IMR-90 (cell line): ENCODE measurements around the gene RIBC1. TPM values are rescaled to one million over a fixed set of nuclear protein-coding genes. Genes with fewer than 3 reads are reported as not detected.

Experiments used
- ATAC-seq: fragments of 200-7000 bp; cut with Tn5 transposase; 2 replicates; pipeline ENCODE4 v1.9.1; 2020; ENCODE audit warnings: low read depth, mild to moderate bottlenecking, moderate library complexity
- BruUV-seq: library from RNA; stranded (reverse); fragments of 400-500 nt; replicated peaks from 2 replicates; lab custom pipeline; 2021; lab: Mats Ljungman, UMichigan
- CTCF ChIA-PET: fragments of 300-600 bp; formaldehyde crosslinking; extraction: SDS; loops from one replicate; lab custom pipeline; 2021; ENCODE audit warnings: antibody characterized with exemption; lab: Yijun Ruan, JAX
- POLR2A ChIA-PET: fragments of 300-600 bp; sonication (Branson Sonifier 250); formaldehyde crosslinking; loops from one replicate; lab custom pipeline; 2022; ENCODE audit warnings: antibody characterized with exemption; ENCODE audit not compliant: unreplicated experiment; lab: Charles Lee
- DNase-seq: peaks from one replicate; pipeline ENCODE4 v3.0.0; 2013
- H2AFZ ChIP-seq: replicated peaks from 2 replicates; pipeline ENCODE3; 2013; ENCODE audit warnings: low read length, mild to moderate bottlenecking; ENCODE audit not compliant: poor library complexity
- H2AK5ac ChIP-seq: 2 replicates; pipeline ENCODE4 v1.6.1; 2013; ENCODE audit warnings: low read depth, low read length, inconsistent platforms
- H2AK9ac ChIP-seq: replicated peaks from 2 replicates; pipeline ENCODE3; 2013; ENCODE audit warnings: mild to moderate bottlenecking, low read depth, low read length, moderate library complexity; ENCODE audit not compliant: poor library complexity
- H2BK120ac ChIP-seq: 2 replicates; pipeline ENCODE4 v1.6.1; 2013; ENCODE audit warnings: low read depth, low read length, inconsistent platforms
- H2BK15ac ChIP-seq: 3 replicates; pipeline ENCODE4 v1.6.1; 2013; ENCODE audit warnings: low read depth, low read length, inconsistent platforms
- H2BK20ac ChIP-seq: 2 replicates; pipeline ENCODE4 v1.6.1; 2013; ENCODE audit warnings: low read depth, mild to moderate bottlenecking, inconsistent platforms, low read length, moderate library complexity
- H2BK5ac ChIP-seq: 2 replicates; pipeline ENCODE4 v1.6.1; 2013; ENCODE audit warnings: mild to moderate bottlenecking, low read depth, low read length, inconsistent platforms; ENCODE audit not compliant: poor library complexity, severe bottlenecking
- H3K14ac ChIP-seq: replicated peaks from 2 replicates; pipeline ENCODE4 v1.6.1; 2013; ENCODE audit warnings: low read depth, low read length, inconsistent platforms
- H3K18ac ChIP-seq: 2 replicates; pipeline ENCODE4 v1.6.1; 2013; ENCODE audit warnings: low read depth, low read length, control low read depth
- H3K23ac ChIP-seq: 2 replicates; pipeline ENCODE4 v1.6.1; 2013; ENCODE audit warnings: low read depth, low read length, inconsistent platforms
- H3K27ac ChIP-seq: 2 replicates; pipeline ENCODE4 v1.5.1; 2013; ENCODE audit warnings: mild to moderate bottlenecking, control low read depth, low read length; ENCODE audit not compliant: insufficient read depth
- H3K27me3 ChIP-seq: 2 replicates; pipeline ENCODE4 v1.6.1; 2013; ENCODE audit warnings: low read length; ENCODE audit not compliant: control insufficient read depth, insufficient read depth
- H3K36me3 ChIP-seq: 2 replicates; pipeline ENCODE4 v1.6.1; 2013; ENCODE audit warnings: low read length, mixed read lengths; ENCODE audit not compliant: control insufficient read depth, insufficient read depth
- H3K4ac ChIP-seq: 2 replicates; pipeline ENCODE4 v1.6.1; 2013; ENCODE audit warnings: low read depth, low read length, inconsistent platforms
- H3K4me1 ChIP-seq: 2 replicates; pipeline ENCODE4 v1.6.1; 2013; ENCODE audit warnings: low read length, mixed read lengths; ENCODE audit not compliant: control insufficient read depth, insufficient read depth
- H3K4me2 ChIP-seq: 2 replicates; pipeline ENCODE4 v1.6.1; 2013; ENCODE audit warnings: low read depth, mild to moderate bottlenecking, control low read depth, low read length, moderate library complexity
- H3K4me3 ChIP-seq: 2 replicates; pipeline ENCODE4 v1.5.1; 2013; ENCODE audit warnings: low read depth, mild to moderate bottlenecking, control low read depth, low read length, moderate library complexity; ENCODE audit not compliant: insufficient read depth
- H3K56ac ChIP-seq: 2 replicates; pipeline ENCODE4 v1.6.1; 2013; ENCODE audit warnings: low read length, inconsistent platforms; ENCODE audit not compliant: insufficient read depth; ENCODE audit errors: extremely low read depth
- H3K79me1 ChIP-seq, 2 experiments: 2 replicates each; pipeline ENCODE4 v1.6.1; 2013; ENCODE audit warnings: low read length in 2 of 2, inconsistent platforms in 1 of 2, low read depth in 1 of 2
- H3K9ac ChIP-seq: 2 replicates; pipeline ENCODE4 v1.6.1; 2013; ENCODE audit warnings: low read depth, low read length, control low read depth
- H3K9me1 ChIP-seq: 2 replicates; pipeline ENCODE4 v1.6.1; 2013; ENCODE audit warnings: low read length, inconsistent platforms; ENCODE audit not compliant: insufficient read depth
- H3K9me3 ChIP-seq: 2 replicates; pipeline ENCODE4 v1.6.1; 2013; ENCODE audit warnings: low read length; ENCODE audit not compliant: control insufficient read depth, insufficient read depth
- H4K20me1 ChIP-seq: 2 replicates; pipeline ENCODE4 v1.6.1; 2013; ENCODE audit warnings: low read length, inconsistent platforms; ENCODE audit not compliant: insufficient read depth
- H4K5ac ChIP-seq: 2 replicates; pipeline ENCODE4 v1.6.1; 2013; ENCODE audit warnings: mild to moderate bottlenecking, low read depth, low read length, control low read depth
- H4K8ac ChIP-seq, 2 experiments: 2 replicates each; pipeline ENCODE4 v1.6.1; 2013; ENCODE audit warnings: low read depth in 2 of 2, low read length in 2 of 2, control low read depth in 1 of 2, inconsistent platforms in 1 of 2
- H4K91ac ChIP-seq: 2 replicates; pipeline ENCODE4 v1.6.1; 2013; ENCODE audit warnings: low read depth, low read length, inconsistent platforms; ENCODE audit not compliant: insufficient read depth
- CEBPB ChIP-seq: IDR thresholded peaks from 2 replicates; pipeline ENCODE4 v1.6.1; 2012; ENCODE audit warnings: low read depth, low read length, improper control_type of control experiment
- FOS ChIP-seq: fragments of 150-350 bp; IDR thresholded peaks from 2 replicates; pipeline ENCODE4 v1.6.1; 2016; ENCODE audit warnings: low read depth, low read length
- NFE2L2 ChIP-seq: fragments of 150-350 bp; IDR thresholded peaks from 2 replicates; pipeline ENCODE4 v1.6.1; 2016; ENCODE audit warnings: low read depth, mild to moderate bottlenecking, low read length
- USF2 ChIP-seq: fragments of 150-350 bp; IDR thresholded peaks from 2 replicates; pipeline ENCODE4 v1.6.1; 2017; ENCODE audit warnings: mild to moderate bottlenecking, antibody characterized with exemption, low read length, low read depth
- WGBS, 2 experiments: methylation state at CpG; one replicate each; pipeline versions ENCODE4 v1.1.5 to v1.1.7; 2013; ENCODE audit warnings: missing lambda C conversion rate in 2 of 2; ENCODE audit not compliant: insufficient read length in 1 of 2; ENCODE audit errors: extremely low coverage in 2 of 2; 5-methylcytosine and 5-hydroxymethylcytosine counted together
- dilution Hi-C: fragments of 300-500 bp; cut with HindIII; formaldehyde crosslinking; loops from one replicate; pipeline ENCODE4 v1.14.3; 2018; ENCODE audit warnings: low sequenced_read_pairs; ENCODE audit not compliant: unreplicated experiment
- in situ Hi-C: fragments of 300-500 bp; cut with MboI; formaldehyde crosslinking; loops from 3 replicates; pipeline ENCODE4 v1.14.3; 2019; ENCODE audit warnings: low sequenced_read_pairs, inconsistent platforms, mixed read lengths
- intact Hi-C: fragments of 100-400 bp; cut with micrococcal nuclease; formaldehyde crosslinking; loops from 2 replicates; pipeline ENCODE4 v1.10.0; 2022
- polyA plus RNA-seq, 3 experiments: library from polyadenylated mRNA; depleted of rRNA; stranded (reverse); fragments of >200 nt; gene quantifications; 2 replicates each; pipeline ENCODE4 v1.2.3, GENCODE V29; 2012; ENCODE audit warnings: low replicate concordance in 1 of 3
- total RNA-seq: library from RNA; depleted of rRNA; stranded (reverse); fragments of >200 nt; gene quantifications from 2 replicates; pipeline ENCODE4 v1.2.3, GENCODE V29; 2012

Gene RIBC1
- total and polyA plus RNA-seq, 2 of the 4 experiments (the other 2 are of a cell fraction): 0.31 to 0.36 TPM

DNA sequence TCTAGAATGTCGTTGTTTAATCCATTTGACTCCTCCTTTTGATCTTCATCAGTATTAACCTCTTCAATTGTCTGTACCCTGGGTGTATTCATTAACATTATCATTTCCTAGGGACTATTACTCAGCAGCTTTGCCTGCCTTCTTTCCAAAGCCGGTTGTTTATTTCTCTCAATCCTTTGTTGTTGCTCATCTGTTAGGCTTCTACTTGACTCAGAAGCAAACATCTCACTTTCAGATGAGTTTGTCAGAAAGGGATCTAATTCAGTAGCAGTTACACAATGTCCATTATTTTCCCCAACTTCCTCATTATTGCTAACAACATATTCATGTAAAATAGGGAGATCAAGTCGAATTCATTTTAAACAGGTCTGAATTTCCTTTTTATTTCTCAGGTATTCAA is 33.6 kb downstream of the RIBC1 start:
- Histone ChIP-seq H3K9me1 (no peaks in the 10 kb centered on the region), H2AFZ (no peak overlapping the region), H3K18ac (peak overlapping the region; percentile 60; the same call in 1 of the 2 replicates), H3K27me3 (peaks cover 4% of the 10 kb centered on the region), H2AK9ac (no peak overlapping the region), H3K27ac (0 out of 2 replicates have a peak overlapping the region, but pooled peaks have one; percentile 57), H4K91ac (no peak overlapping the region), H3K4ac (no peak overlapping the region), H3K56ac (no peak overlapping the region), H4K20me1 (no peaks in the 10 kb centered on the region; the same call in 1 of the 2 replicates), H3K23ac (no peak overlapping the region), H4K8ac (peak overlapping the region in 1 of 2 experiments; percentile 17; a peak in 1 of 4 replicates), H3K4me3 (no peak overlapping the region), H4K5ac (no peak overlapping the region), H2AK5ac (no peak overlapping the region), H3K14ac (no peak overlapping the region), H3K4me1 (peaks cover 2% of the 10 kb centered on the region; the same call in 1 of the 2 replicates), H2BK120ac (peak overlapping the region; percentile 30; the same call in 1 of the 2 replicates), H2BK5ac (peak overlapping the region; percentile 69), H3K9ac (no peak overlapping the region), H3K9me3 (no peaks in the 10 kb centered on the region), H2BK20ac (peak overlapping the region; percentile 72; the same call in 1 of the 2 replicates), H3K36me3 (no peaks in the 10 kb centered on the region), H3K4me2 (no peak overlapping the region), H3K79me1 (no peaks in the 10 kb centered on the region), H2BK15ac (0 out of 3 replicates have a peak overlapping the region, but pooled peaks have one; percentile 36)
- DNase-seq (peak; percentile 76), ATAC-seq (peak; percentile 93)
- POLR2A ChIA-PET: no interaction called here
- dilution Hi-C loops: no loop called here
- in situ Hi-C loops: no loop called here
- no TSS peak for BruUV-seq
- intact Hi-C loops: no loop called here
- no CpG with 5 or more reads among the region's 3 CpGs for WGBS, 2 experiments
- TF ChIP-seq FOS: peak; percentile 46; the same call in 1 of the 2 replicates
- TF ChIP-seq CEBPB: peak; percentile 82
- no peak for TF ChIP-seq USF2
- peak; percentile 74 for TF ChIP-seq NFE2L2
- CTCF ChIA-PET: interaction anchor here (0.6 to 2.0 kb wide), 2 partner anchors 26 to 115 kb away, joined by 3 to 11 read pairs; no protein-coding TSS in a partner anchor
